Neural progenitor cell (in vitro differentiated cells): Measurements from ENCODE around the gene RNF13. TPM values are rescaled to one million over a fixed set of nuclear protein-coding genes. Genes with fewer than 3 reads are reported as not detected.

Experiments
- DNase-seq: peaks from one replicate; pipeline ENCODE4 v3.0.0-alpha.2; 2016; ENCODE audit warnings: low spot score
- H2AFZ ChIP-seq: fragments of 200-600 bp; sonication (generic); replicated peaks from 2 replicates; pipeline ENCODE4 v1.6.1; 2016; ENCODE audit warnings: antibody characterized with exemption
- H3F3A ChIP-seq: fragments of 200-600 bp; sonication (generic); 2 replicates; pipeline ENCODE4 v1.6.1; 2016; ENCODE audit warnings: antibody characterized with exemption, low read depth
- H3K27ac ChIP-seq: fragments of 200-600 bp; sonication (generic); 2 replicates; pipeline ENCODE4 v1.5.1; 2016; ENCODE audit warnings: mild to moderate bottlenecking
- H3K27me3 ChIP-seq: fragments of 200-600 bp; sonication (generic); 2 replicates; pipeline ENCODE4 v1.6.1; 2016; ENCODE audit warnings: mild to moderate bottlenecking, moderate library complexity
- H3K36me3 ChIP-seq: fragments of 200-600 bp; sonication (generic); 2 replicates; pipeline ENCODE4 v1.5.1; 2016
- H3K4me1 ChIP-seq: fragments of 200-600 bp; sonication (generic); 2 replicates; pipeline ENCODE4 v1.6.1; 2016; ENCODE audit warnings: mixed run types
- H3K4me2 ChIP-seq: fragments of 200-600 bp; sonication (generic); 2 replicates; pipeline ENCODE4 v1.6.1; 2016
- H3K4me3 ChIP-seq: fragments of 200-600 bp; sonication (generic); 2 replicates; pipeline ENCODE4 v1.5.1; 2016
- H3K79me2 ChIP-seq: fragments of 200-600 bp; sonication (generic); 2 replicates; pipeline ENCODE4 v1.6.1; 2016; ENCODE audit warnings: low read depth
- H3K9ac ChIP-seq: fragments of 200-600 bp; sonication (generic); 2 replicates; pipeline ENCODE4 v1.6.1; 2016
- H3K9me3 ChIP-seq: fragments of 200-600 bp; sonication (generic); 2 replicates; pipeline ENCODE4 v1.5.1; 2016; ENCODE audit warnings: low read depth
- H4K20me1 ChIP-seq: fragments of 200-600 bp; sonication (generic); 2 replicates; pipeline ENCODE4 v1.6.1; 2016; ENCODE audit warnings: low read depth
- H3K27ac Mint-ChIP-seq: 3 replicates; pipeline ENCODE4 v1.8.0; 2021; ENCODE audit warnings: mixed read lengths
- H3K27me3 Mint-ChIP-seq: 2 replicates; pipeline ENCODE4 v1.8.0; 2022; ENCODE audit warnings: low read depth, mild to moderate bottlenecking, inconsistent platforms, moderate library complexity, mixed read lengths; ENCODE audit not compliant: insufficient read depth
- H3K36me3 Mint-ChIP-seq: 3 replicates; pipeline ENCODE4 v1.8.0; 2021; ENCODE audit warnings: mixed read lengths
- H3K4me1 Mint-ChIP-seq: 3 replicates; pipeline ENCODE4 v1.8.0; 2021; ENCODE audit warnings: mixed read lengths
- H3K4me3 Mint-ChIP-seq: 3 replicates; pipeline ENCODE4 v1.8.0; 2021; ENCODE audit warnings: mild to moderate bottlenecking, moderate library complexity, mixed read lengths
- H3K9me3 Mint-ChIP-seq: 3 replicates; pipeline ENCODE4 v1.8.0; 2020; ENCODE audit warnings: mixed read lengths
- EZH2 ChIP-seq: fragments of 200-600 bp; sonication (generic); IDR thresholded peaks from 2 replicates; pipeline ENCODE4 v1.6.1; 2017; ENCODE audit warnings: antibody characterized with exemption, mild to moderate bottlenecking, moderate library complexity
- EZH2phosphoT487 ChIP-seq: fragments of 200-600 bp; sonication (generic); IDR thresholded peaks from 2 replicates; pipeline ENCODE4 v1.6.1; 2017; ENCODE audit warnings: antibody characterized with exemption
- total RNA-seq: library from RNA; depleted of rRNA; stranded (reverse); fragments of >200 nt; gene quantifications from 2 replicates; pipeline ENCODE4 v1.2.3, GENCODE V29; 2015; ENCODE audit warnings: low replicate concordance
- TF ChIP-seq, protein P1 (sequence below): fragments of 200-600 bp; sonication (generic); IDR thresholded peaks from 2 replicates; pipeline ENCODE4 v1.5.1; 2017; ENCODE audit warnings: antibody characterized with exemption, mild to moderate bottlenecking

Gene RNF13
- total RNA-seq, 1 donor from 2014 or later: 45.2 TPM

DNA sequence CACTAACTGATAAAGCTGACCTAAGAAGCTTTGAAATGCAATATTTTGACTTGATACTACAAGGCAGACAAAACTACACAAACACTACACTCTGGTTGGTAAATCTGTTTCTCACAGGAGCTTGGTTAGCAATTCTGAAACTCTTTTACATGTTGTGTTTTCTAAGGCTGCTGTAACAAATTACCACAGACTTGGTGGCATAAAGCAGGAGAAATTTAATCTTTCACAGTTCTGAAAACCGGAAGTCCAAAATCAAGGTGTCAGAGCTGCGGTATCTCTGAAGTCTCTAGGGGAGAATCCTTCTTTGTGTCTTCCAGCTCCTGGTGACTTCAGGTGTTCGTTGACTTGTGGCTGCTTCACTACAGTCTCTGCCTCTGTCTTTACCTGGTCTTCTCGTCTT is 170.6 kb downstream of the RNF13 start:
- TF ChIP-seq EZH2phosphoT487 (no peak), EZH2 (no peak)
- TF ChIP-seq, protein P1, sequence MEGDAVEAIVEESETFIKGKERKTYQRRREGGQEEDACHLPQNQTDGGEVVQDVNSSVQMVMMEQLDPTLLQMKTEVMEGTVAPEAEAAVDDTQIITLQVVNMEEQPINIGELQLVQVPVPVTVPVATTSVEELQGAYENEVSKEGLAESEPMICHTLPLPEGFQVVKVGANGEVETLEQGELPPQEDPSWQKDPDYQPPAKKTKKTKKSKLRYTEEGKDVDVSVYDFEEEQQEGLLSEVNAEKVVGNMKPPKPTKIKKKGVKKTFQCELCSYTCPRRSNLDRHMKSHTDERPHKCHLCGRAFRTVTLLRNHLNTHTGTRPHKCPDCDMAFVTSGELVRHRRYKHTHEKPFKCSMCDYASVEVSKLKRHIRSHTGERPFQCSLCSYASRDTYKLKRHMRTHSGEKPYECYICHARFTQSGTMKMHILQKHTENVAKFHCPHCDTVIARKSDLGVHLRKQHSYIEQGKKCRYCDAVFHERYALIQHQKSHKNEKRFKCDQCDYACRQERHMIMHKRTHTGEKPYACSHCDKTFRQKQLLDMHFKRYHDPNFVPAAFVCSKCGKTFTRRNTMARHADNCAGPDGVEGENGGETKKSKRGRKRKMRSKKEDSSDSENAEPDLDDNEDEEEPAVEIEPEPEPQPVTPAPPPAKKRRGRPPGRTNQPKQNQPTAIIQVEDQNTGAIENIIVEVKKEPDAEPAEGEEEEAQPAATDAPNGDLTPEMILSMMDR: no peak
- no peaks in the 10 kb centered on the region for H3K79me2 ChIP-seq
- no peak overlapping the region for H3K9ac ChIP-seq
- peaks cover 5% of the 10 kb centered on the region for H3K36me3 Mint-ChIP-seq
- H3F3A ChIP-seq: no peaks in the 10 kb centered on the region
- H3K4me1 Mint-ChIP-seq: no peaks in the 10 kb centered on the region
- H3K27me3 Mint-ChIP-seq: peaks cover 2% of the 10 kb centered on the region
- no peak overlapping the region for H3K4me2 ChIP-seq
- H3K9me3 Mint-ChIP-seq: peaks cover 4% of the 10 kb centered on the region
- no peak overlapping the region for H2AFZ ChIP-seq
- no peak overlapping the region for H3K4me3 ChIP-seq
- H3K27me3 ChIP-seq: no peaks in the 10 kb centered on the region
- no peaks in the 10 kb centered on the region for H3K9me3 ChIP-seq
- H3K36me3 ChIP-seq: no peaks in the 10 kb centered on the region
- H4K20me1 ChIP-seq: no peaks in the 10 kb centered on the region
- H3K4me1 ChIP-seq: no peaks in the 10 kb centered on the region
- no peak overlapping the region for H3K4me3 Mint-ChIP-seq
- H3K27ac Mint-ChIP-seq: no peak overlapping the region
- H3K27ac ChIP-seq: no peak overlapping the region
- DNase-seq: no peak

DNA sequence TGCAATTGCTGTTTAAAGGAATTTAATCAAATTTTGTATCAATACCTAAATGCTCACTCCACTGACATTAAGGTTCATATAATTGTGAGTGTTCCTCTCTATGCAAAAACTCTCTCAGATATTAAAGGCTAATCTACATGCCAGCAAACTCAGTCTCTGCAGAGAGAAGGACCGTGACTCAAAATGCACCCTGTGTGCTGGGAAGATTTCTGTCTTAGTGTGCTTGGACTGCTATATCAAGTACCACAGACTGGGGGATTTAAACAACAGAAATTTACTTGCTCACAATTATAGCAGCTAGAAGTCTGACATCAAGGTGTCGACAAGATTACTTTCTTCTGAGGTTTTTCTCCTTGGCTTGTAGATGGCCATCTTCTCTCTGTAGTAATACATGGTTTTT is 176.3 kb downstream of the RNF13 start:
- Histone ChIP-seq H4K20me1 (no peaks in the 10 kb centered on the region), H3K36me3 (no peaks in the 10 kb centered on the region), H3K4me3 (no peak overlapping the region), H2AFZ (no peak overlapping the region), H3K9ac (no peak overlapping the region), H3F3A (no peaks in the 10 kb centered on the region), H3K79me2 (no peaks in the 10 kb centered on the region), H3K4me2 (no peak overlapping the region), H3K4me1 (no peaks in the 10 kb centered on the region), H3K9me3 (no peaks in the 10 kb centered on the region), H3K27ac (no peak overlapping the region), H3K27me3 (no peaks in the 10 kb centered on the region)
- Mint-ChIP-seq H3K27ac (no peak overlapping the region), H3K27me3 (no peaks in the 10 kb centered on the region), H3K9me3 (peaks cover 8% of the 10 kb centered on the region), H3K4me1 (no peaks in the 10 kb centered on the region), H3K4me3 (no peak overlapping the region), H3K36me3 (no peaks in the 10 kb centered on the region)
- TF ChIP-seq EZH2 (no peak), EZH2phosphoT487 (no peak)
- TF ChIP-seq, protein P1: no peak
- no peak for DNase-seq

DNA sequence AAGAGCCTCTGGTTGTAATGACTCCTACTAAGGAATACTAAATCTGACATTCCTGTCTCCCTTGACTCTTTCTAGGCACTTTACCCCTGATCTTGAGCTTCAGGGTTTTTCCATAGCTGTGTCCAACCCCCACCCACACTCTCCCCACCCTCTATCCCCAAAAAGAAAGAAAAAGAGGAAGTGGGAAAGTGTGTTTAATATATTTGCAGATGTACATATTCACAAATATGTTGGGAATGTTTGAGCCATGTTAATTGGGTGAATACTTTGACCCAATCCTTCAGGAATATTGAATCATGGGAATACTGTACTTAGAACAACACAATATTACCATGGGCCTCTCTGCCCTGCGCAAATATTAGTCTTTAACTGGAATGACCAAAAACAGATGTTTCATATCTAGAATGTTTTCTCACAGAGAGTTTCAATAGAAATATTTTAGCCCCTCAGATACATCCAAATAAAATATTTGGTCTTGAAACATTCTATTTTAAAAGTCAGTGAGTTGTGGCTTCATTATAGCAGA is 177.5 kb downstream of the RNF13 start:
- Histone ChIP-seq H3K9ac (no peak overlapping the region), H4K20me1 (no peaks in the 10 kb centered on the region), H3K79me2 (no peaks in the 10 kb centered on the region), H3K36me3 (no peaks in the 10 kb centered on the region), H3F3A (no peaks in the 10 kb centered on the region), H3K9me3 (no peaks in the 10 kb centered on the region), H3K4me3 (no peak overlapping the region), H3K27me3 (no peaks in the 10 kb centered on the region), H3K4me2 (no peak overlapping the region), H3K27ac (no peak overlapping the region), H3K4me1 (no peaks in the 10 kb centered on the region), H2AFZ (no peak overlapping the region)
- H3K27ac Mint-ChIP-seq: no peak overlapping the region
- DNase-seq: no peak
- peaks cover 17% of the 10 kb centered on the region for H3K9me3 Mint-ChIP-seq
- H3K27me3 Mint-ChIP-seq: peaks cover 3% of the 10 kb centered on the region
- no peak overlapping the region for H3K4me3 Mint-ChIP-seq
- no peaks in the 10 kb centered on the region for H3K36me3 Mint-ChIP-seq
- TF ChIP-seq EZH2phosphoT487 (no peak), EZH2 (no peak)
- TF ChIP-seq, protein P1: no peak
- H3K4me1 Mint-ChIP-seq: no peaks in the 10 kb centered on the region
